Measurements from ENCODE around the gene GPR3. TPM values are rescaled to one million over a fixed set of nuclear protein-coding genes. Genes with fewer than 3 reads are reported as not detected.
A peak's percentile ranks its signal among the peaks of the same experiment; 100 is the strongest.
"Not testable (repeated sequence)": the region's sequence is repeated elsewhere in the genome, so short reads cannot be mapped to it uniquely, and the experiment has no call there.

Gene GPR3
- total RNA-seq, 4 donors from 2014 or later, result not detected

DNA sequence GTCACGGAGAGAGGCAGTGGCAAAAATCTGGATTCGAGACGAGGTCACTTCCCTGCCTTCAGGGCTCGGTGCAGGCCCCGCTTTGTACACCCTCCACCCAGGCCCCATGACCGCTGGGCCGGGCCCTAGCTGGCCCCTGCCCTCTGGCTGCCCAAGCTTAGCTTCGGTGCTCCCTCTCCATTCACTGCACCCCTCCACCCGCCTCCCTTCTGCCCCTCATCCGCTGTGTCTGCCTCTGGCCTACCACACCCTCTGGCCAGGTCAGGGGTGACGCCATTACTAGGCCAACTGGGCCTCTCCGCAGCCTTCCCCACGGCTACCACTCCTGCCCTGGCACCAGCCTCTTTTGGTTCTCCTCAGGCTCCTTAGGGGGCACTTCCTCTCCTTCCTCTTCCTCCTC, 8.8 kb upstream of the GPR3 start:
- no peak overlapping the region for H3K27ac ChIP-seq

DNA sequence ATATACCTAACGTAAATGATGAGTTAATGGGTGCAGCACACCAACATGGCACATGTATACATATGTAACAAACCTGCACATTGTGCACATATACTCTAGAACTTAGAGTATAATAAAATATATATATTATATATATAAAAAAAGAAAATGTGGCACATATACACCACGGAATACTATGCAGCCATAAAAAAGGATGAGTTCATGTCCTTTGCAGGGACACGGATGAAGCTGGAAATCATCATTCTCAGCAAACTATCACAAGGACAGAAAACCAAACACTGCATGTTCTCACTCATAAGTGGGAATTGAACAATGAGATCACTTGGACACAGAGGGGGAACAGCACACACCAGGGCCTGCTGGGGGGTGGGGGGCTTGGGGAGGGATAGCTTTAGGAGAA, 7.6 kb upstream of the GPR3 start:
- not testable (repeated sequence) for H3K9me3 ChIP-seq, H3K27me3 ChIP-seq, H3K27ac ChIP-seq, H3K36me3 ChIP-seq, H3K4me3 ChIP-seq, H3K4me1 ChIP-seq, DNase-seq

More for the DNA sequence above, 8.8 kb upstream of the GPR3 start:
- Histone ChIP-seq H3K9me3 (no peaks in the 10 kb centered on the region), H3K27me3 (no peaks in the 10 kb centered on the region), H3K4me3 (no peak overlapping the region), H3K36me3 (no peaks in the 10 kb centered on the region), H3K4me1 (peaks cover 0 to 7% (median 0%) of the 10 kb centered on the region in 4 donors)
- DNase-seq, result no peak
- TF ChIP-seq POLR2A (IDR thresholded peaks at IDR 0.05) (no peak), CTCF (IDR thresholded peaks at IDR 0.05) (no peak)

- Histone ChIP-seq H3K36me3 (no peaks in the 10 kb centered on the region), H3K9me3 (no peaks in the 10 kb centered on the region), H3K27ac (no peak overlapping the region), H3K27me3 (no peaks in the 10 kb centered on the region), H3K4me3 (no peak overlapping the region), H3K4me1 (peaks cover 7 to 20% (median 13%) of the 10 kb centered on the region in 4 donors)
- TF ChIP-seq CTCF (IDR thresholded peaks at IDR 0.05), result peak; percentile 81 to 93 (median 90)
- no peak for TF ChIP-seq POLR2A (IDR thresholded peaks at IDR 0.05)
- peak; percentile 80 to 92 (median 81) for DNase-seq
Measured at GRCh38 chr1:27388337-27389005, 4.0 kb upstream of the GPR3 start.

DNA sequence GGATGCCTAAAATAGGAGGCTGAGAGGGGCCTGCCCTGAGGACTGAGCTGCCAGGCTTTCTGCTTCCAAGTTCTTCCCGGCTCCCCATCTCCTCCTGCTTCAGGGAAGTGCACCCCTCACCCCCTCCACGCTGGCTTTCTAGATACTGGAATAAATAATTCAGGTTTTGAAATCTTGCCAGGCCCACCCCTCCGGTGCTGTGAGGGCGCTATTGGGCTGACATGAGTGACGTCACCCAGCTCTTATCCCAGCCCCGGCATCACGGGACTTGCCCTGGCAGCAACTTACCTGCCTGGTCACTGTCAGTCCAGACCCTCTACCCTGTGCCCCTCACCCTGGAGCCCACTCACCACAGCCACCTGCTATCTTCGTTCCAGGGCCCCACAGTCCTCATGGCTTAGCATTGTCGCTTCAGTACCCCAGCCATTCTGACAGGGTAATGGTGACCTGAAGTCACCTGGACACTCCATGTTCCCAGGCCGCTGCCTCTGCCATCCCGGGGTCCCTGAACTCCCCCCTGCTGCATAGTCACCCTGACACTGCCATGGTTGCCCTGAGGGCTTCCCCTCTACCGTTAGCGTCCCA, 819 bp upstream of the GPR3 start:
- peak overlapping the region in 1 of 4 donors; percentile 5 for H3K27ac ChIP-seq
- DNase-seq, result peak in 2 of 3 donors; percentile 34 to 68
- no peaks in the 10 kb centered on the region for H3K9me3 ChIP-seq
- peak overlapping the region in 3 of 4 donors; percentile 54 to 59 (median 57) for H3K4me3 ChIP-seq
- H3K27me3 ChIP-seq, result no peaks in the 10 kb centered on the region
- no peaks in the 10 kb centered on the region for H3K36me3 ChIP-seq
- TF ChIP-seq POLR2A (IDR thresholded peaks at IDR 0.05), result no peak
- TF ChIP-seq CTCF (IDR thresholded peaks at IDR 0.05), result no peak
- H3K4me1 ChIP-seq, result peaks cover 7 to 20% (median 13%) of the 10 kb centered on the region in 4 donors

DNA sequence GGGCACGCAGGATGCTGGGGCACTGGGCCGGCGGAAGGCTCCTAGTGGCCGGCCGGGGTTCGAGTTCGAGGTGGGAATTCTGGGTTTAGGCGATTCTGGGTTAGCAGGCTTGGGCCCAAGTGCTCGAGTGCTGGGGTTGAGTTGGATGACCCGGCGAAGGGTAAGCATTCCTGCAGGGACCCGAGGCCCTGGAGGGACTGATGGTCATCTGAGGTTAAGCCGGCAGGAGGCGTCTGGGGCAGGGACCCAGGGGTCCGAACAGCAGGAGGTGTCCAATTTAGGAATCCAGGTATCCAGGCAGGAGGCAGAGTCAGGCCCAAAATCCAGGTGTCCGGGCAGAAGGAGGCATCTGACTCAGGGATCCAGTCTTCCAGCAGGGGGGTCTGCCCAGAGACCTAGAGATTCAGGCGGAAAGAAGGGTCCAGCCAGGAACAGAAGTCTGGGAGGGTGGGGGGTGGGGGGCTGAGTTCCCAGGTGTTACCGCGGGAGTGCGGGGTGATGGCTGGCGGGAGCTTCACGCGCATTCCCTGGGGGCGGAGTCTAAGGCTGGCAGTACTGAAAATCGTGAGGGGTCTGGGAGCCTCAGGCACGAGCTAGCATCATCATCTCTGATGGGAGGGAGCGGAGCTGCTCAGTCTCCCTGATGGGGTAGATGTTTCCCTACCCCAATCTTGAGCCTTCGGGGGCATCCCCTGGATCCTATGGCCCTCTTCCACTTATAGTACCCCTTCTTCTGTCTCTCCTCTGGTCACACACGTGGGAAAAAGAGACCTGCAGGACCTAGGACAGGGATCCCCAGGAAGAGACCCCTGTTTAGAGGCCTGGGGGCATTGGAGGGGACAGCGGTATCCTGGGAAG, 585 bp downstream of the GPR3 start:
- TF ChIP-seq CTCF (IDR thresholded peaks at IDR 0.05), result no peak
- Histone ChIP-seq H3K4me1 (peaks cover 7 to 20% (median 13%) of the 10 kb centered on the region in 4 donors), H3K27me3 (no peaks in the 10 kb centered on the region), H3K27ac (peak overlapping the region in 3 of 4 donors; percentile 27 to 67 (median 53)), H3K36me3 (no peaks in the 10 kb centered on the region), H3K4me3 (peak overlapping the region; percentile 48 to 59 (median 56)), H3K9me3 (no peaks in the 10 kb centered on the region)
- no peak for DNase-seq

All from Peyer's patch (tissue), 4 donors.